Gastroesophageal sphincter (tissue), 3 donors: ENCODE results near the gene CYS1.

ENCODE experiments used
- CTCF ChIP-seq, 4 experiments: fragments of 200-600 bp in 2 of 4; fragments of 450-650 bp in 2 of 4; sonication (generic) in 1 of 4; IDR thresholded peaks; one replicate each; pipeline ENCODE4 v1.5.1; 2017 to 2019; ENCODE audit warnings: antibody characterized with exemption in 4 of 4, mild to moderate bottlenecking in 2 of 4, moderate library complexity in 2 of 4
- EP300 ChIP-seq: sonication (generic); formaldehyde crosslinking; IDR thresholded peaks from one replicate; pipeline ENCODE4 v1.6.1; 2017; ENCODE audit warnings: antibody characterized with exemption, mild to moderate bottlenecking
- POLR2AphosphoS5 ChIP-seq: sonication (generic); formaldehyde crosslinking; IDR thresholded peaks from one replicate; pipeline ENCODE4 v1.6.1; 2017; ENCODE audit warnings: antibody characterized with exemption

- no peak for TF ChIP-seq POLR2AphosphoS5
- TF ChIP-seq CTCF (IDR thresholded peaks at IDR 0.05), result no peak
- TF ChIP-seq EP300, result no peak
Observed at GRCh38 chr2:10101491-10101890, 21.3 kb upstream of the CYS1 start.
